Endometrial microvascular endothelial cells (primary cell): ENCODE data around the gene SLC45A3. TPM values are rescaled to one million over a fixed set of nuclear protein-coding genes. Genes with fewer than 3 reads are reported as not detected.

ENCODE experiments used
- in situ Hi-C: cut with HindIII; loops from 2 replicates; pipeline ENCODE4 v1.10.0; 2017; ENCODE audit warnings: low sequenced_read_pairs, low pct_unique_long_range_greater_than_20kb; ENCODE audit errors: inconsistent ontology term
- total RNA-seq: library from RNA; depleted of rRNA; stranded (reverse); fragments of >200 nt; gene quantifications from one replicate; pipeline ENCODE4 v1.2.3, GENCODE V29; 2015; ENCODE audit errors: inconsistent ontology term

SLC45A3 gene, protein sequence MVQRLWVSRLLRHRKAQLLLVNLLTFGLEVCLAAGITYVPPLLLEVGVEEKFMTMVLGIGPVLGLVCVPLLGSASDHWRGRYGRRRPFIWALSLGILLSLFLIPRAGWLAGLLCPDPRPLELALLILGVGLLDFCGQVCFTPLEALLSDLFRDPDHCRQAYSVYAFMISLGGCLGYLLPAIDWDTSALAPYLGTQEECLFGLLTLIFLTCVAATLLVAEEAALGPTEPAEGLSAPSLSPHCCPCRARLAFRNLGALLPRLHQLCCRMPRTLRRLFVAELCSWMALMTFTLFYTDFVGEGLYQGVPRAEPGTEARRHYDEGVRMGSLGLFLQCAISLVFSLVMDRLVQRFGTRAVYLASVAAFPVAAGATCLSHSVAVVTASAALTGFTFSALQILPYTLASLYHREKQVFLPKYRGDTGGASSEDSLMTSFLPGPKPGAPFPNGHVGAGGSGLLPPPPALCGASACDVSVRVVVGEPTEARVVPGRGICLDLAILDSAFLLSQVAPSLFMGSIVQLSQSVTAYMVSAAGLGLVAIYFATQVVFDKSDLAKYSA
- 22.3 TPM for total RNA-seq

DNA sequence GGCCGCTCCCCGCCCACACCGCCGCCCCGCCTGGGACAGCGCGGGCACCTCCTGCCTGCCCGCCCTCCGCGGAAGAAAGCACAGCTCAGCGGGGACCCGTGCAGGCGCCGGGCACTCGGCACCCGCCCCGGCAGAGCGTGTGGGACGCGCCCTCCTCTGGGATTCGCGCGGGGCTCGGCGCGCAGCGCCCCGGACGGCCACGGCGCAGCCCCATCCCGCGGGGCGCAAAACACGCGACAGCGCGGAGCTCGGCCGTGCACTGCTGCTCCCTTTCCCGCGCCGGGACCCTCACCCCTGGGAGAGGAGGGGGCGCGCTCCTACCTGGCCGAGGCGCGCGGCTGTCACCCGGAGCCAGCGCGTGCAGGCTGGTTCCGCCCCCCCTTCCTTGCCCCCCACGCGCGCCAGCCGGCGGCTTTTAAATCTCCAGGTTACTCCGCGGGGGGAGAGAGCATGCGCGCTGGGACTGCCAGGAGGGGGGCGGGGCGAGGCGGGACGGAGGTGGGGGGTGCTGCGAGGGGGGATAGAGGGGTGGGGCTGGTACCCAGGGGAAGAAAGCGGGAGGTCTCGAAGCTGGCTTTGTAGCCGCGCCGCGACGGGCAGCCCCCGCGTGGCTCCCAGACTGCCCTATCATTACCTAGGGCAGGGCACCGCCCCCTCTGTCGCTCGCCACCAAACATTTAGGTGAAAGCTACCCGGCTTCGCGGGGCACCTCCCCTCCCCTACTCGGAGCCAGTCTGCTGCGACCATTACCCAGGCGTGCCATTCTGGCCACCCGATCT is at the start of gene SLC45A3:
Gene SLC45A3 (minus strand): TSS at position 437 of the 779 bp plus-strand sequence. CDS start 15,853 bp downstream, outside the sequence.
- in situ Hi-C loops = no loop called here

DNA sequence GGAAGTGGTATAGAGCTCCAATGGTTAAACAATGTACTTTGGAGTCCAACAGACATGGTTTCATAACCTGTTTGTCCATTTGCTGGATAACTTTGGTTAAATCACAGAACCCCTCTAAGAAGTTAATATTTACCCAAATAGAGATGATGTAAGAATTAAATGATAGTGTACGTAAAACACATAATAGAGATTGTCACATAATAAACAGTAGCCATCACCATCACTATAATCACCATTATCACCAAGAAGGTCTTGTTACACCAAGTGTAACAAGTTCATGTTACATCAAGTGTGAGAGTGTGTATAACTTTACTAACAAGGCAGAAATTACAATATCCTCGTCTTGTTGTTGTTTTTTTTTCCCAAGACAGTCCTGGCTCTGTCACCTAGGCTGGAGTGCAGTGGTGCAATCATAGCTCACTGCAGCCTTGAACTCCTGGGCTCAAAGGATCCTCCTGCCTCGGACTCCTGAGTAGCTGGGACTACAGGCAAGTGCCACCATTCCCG is 46.4 kb upstream of the SLC45A3 start:
- in situ Hi-C loops = no loop called here

DNA sequence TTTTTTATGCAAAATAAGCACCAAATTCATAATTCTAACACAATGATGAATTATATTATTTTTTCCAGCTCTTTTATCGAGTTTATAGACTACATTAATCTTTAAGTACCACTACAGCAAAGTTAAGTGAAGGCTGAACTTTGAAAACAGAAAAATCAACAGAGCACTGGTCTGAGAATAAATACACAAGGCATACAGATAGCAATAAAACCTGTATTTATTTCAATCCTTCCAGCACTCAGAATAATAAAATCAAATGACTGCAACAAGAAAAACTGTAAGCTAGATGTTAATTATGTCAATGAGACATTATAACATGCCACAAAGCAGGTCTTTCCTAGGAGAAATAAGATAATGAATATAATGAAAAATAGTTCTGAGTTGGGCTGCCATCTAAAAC is 45.2 kb upstream of the SLC45A3 start:
- in situ Hi-C loops = no loop called here

DNA sequence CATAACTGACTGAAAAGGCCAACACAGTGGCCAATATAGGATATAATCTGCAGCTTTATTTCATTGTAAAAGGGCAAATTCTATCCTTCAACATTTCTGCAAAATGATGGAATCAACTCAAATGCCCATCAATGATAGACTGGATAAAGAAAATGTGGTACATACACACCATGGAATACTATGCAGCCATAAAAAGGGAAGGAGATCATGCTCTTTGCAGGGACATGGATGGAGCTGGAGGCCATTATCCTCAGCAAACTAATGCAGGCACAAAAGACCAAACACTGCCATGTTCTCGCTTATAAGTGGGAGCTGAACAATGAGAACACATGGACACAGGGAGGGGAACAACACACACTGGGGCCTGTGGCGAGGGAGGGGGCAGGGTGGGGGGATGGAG is 40.4 kb upstream of the SLC45A3 start:
- in situ Hi-C loops = loop anchor here (25.0 kb wide), 1 partner anchor 133 kb away; no protein-coding TSS in a partner anchor

DNA sequence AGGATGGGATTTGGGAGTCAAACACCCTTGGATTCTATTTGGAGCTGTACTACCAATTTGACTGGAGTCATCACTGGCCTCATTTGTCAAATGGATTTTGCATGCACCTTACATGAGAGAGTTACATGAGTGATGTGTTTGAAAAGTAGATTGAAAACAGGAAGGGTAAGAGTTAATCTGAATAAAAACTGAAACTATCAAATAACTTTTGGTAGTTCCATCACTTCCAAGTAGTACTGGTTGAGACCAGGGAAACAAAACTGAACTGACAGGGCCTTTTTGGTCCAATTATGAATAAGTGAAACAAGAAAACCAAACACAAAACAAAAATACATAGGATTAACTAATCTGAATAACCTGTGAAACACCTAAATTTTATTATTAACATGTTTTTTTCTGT is 39.5 kb upstream of the SLC45A3 start:
- in situ Hi-C loops = loop anchor here (10.0 to 25.0 kb wide), 2 partner anchors 55 to 132 kb away; no protein-coding TSS in a partner anchor

DNA sequence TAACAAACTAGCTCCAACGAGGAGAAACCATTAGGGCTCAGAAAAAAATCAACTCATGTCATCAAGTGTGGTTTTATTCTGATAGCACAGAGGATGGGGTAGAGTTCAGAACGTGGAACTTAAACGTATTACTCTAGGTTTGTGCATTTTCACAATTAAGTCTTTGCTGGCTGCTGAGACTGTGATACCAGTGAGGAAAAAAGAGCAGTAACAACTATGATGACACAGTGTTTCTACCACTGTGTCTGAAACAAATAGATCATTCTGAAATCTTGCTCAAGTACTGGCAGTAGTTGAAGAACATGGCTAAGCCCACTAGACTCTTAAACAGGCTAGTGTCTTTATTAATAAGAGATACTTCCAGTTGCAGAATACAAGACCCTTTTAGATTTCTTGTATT is 38.7 kb upstream of the SLC45A3 start:
- in situ Hi-C loops = loop anchor here (10.0 to 25.0 kb wide), 2 partner anchors 54 to 132 kb away; no protein-coding TSS in a partner anchor

DNA sequence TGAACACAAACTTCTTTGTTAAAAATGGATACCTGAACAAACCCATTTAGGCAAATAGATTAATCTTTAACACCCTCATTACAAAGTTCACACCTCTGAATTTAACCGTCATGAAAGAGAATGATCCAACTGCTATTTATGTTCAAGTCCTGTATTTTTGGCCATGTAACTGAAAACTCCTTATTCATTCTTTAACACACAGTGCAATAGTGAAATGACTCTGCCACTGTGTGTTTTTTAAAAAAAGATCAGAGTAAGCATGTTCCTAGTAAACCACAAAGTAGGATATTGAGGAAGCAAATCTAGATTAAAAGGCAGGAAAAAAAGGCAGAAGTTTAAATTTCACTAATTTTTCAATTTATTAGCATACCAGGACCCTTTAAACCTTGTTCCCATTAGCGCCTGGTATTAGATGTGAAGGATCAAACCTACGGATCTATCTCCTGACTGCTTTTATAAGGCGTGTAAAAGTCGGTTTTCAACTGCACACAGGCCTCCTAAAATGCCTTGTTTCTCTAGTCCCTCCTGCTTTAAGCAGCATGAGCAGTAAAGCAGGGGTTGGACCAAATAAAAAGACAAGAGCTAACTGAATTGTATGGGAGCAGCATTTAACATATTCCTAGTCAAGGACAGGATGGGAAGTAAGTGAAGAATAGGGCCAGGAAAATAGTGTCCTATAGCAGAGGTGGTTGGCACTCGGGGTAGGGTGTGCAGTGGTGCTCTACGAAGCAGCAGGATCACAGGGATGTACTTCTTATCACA is 36.2 kb upstream of the SLC45A3 start:
- in situ Hi-C loops = loop anchor here (10.0 to 25.0 kb wide), 2 partner anchors 52 to 129 kb away; no protein-coding TSS in a partner anchor

DNA sequence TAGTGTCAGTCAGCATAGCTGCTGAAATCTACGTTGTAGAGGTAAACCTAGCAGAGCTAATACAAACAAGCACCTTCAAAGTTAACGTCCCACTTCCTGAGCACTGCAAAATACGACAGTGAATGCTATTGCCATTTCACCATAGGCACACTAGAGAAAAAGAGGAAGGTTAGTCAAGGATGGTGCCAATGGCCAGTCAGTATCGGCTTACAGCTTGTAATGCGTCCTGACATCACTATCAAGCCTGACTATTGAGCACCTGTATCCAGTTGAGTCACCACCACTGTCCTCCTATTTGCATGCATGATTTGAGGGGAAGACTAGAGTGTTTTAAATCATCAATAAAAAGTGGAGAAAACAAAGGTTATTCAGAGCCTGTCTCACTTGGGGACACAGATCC is 35.3 kb upstream of the SLC45A3 start:
- in situ Hi-C loops = loop anchor here (10.0 to 25.0 kb wide), 2 partner anchors 51 to 128 kb away; no protein-coding TSS in a partner anchor

DNA sequence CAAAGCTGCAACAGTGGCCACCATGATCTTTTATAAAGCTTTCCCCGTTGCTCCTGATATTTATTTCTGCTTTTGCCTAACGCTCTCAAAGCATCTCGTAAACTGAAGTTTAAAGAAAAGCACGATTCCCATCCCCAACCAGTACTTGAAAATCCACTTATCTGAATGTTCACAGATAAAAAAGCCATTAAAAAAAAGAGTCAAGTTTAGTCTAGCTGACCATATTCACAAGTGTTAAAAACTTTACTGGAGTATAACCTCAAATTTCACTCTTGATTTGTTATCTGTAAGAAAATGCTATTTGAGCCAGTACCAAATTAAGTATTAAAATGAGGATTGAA is 34.6 kb upstream of the SLC45A3 start:
- in situ Hi-C loops = loop anchor here (10.0 to 25.0 kb wide), 2 partner anchors 50 to 128 kb away; no protein-coding TSS in a partner anchor

DNA sequence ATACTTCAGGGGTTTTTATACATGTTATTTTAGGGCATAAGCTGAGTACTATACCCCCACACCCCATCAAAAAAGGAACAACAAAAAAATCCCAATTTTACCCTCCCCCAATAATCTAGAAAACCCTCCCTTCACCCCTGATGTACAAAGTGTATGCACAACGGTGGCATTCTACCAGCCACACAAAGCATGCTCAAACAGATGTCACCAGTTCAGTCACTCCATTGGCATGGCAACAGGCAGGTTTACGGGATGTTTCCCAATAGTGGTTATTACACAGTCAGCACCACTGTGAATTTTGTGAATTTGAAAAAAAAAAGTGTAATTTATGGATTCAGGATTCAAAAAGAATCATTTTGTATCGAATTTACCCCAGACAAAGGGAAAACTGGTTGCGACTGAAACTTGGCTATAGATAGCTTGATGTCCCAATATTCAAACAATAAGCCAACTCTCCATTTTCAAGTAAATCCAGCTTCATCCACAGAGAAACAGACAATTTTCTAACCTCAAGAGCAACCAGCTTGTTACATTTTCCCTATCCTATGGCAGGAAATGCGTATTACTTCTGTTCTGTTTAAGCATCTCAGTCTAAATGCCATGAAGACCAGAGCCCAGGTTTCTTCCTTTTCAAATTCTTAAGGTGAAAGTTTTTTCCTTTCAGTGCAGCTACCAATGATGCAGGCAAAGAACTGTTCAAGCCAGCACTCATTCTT is 34.0 kb upstream of the SLC45A3 start:
- in situ Hi-C loops = loop anchor here (10.0 to 25.0 kb wide), 2 partner anchors 50 to 127 kb away; no protein-coding TSS in a partner anchor

DNA sequence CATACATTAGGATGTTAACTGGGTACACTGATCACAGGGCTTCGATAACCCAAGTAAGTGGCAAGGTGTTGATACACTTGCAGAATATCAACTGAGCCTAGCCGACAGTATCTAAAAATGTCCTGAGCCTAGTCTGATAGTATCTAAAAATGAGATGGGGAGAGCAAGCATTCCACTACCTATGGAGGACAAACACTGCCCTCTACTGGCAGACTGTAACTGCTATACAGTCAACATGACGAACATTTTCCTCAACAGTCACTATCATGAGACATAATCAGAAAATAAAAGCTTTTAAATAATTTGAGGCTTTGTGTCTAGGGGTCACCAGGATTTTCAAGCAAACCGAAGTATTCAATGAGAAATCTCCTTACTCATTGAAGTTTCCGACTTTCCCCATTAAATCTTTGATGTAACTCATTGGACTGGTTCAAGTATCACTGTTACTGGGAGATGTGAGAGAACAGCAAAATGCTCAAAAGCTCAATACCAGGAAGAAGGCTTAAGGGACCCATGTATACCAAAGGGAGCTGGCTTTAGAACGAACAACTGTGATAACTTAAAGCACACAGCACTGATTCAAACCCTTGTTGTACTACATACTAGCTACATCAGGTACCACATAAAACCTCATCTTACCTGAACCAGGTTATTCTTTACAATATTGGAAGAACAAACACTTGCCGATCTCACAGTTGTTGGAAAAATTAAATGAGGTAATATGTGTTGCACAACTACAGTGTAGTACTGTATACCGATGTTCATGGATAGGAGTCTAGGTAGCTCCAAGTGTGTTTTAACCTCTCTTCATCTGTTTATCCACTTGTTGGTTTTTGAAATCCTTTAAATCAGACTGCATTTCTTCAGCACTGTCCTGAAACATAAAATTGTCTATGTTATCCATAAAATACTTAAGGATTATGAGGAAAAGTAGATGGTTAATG is 31.1 kb upstream of the SLC45A3 start:
- in situ Hi-C loops = loop anchor here (10.0 to 25.0 kb wide), 2 partner anchors 47 to 124 kb away; no protein-coding TSS in a partner anchor

DNA sequence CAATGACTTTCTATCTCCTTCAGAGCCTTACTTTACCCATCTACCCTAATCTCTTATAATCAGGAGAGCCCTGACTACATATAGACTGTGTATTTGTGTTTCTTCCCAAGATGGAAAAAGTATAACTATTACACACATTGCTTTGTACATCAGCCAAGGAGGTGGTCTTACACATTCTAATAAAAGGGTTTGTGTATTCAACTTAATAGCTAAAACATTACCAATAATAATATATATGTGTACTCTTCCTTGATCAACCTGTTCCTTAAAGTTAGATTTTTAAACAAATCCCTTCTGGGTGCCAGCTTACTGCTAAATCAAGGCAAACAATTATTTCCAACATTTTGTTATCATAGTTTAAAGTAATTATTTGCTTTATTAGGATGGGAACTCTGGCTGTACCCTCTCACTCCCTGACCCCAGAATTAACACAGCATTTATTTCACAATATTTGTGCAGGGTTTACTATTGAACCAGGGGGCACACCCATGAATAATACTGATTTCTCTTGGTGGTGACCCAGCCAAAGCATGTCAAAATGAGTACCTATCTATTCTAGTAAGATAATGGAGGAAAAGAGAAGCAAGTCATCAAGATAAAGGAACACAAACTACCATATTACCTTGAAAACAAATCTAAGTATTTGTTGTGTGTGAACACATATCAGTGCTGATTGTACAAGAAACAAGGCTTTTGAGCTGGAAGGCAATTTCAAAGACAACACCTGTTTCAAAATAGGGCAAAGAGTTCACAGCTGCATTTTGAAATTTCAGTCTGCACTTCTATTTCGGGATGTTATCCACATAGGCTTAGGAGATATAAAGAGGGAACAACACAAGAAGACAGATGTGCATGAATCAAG is 30.1 kb upstream of the SLC45A3 start:
- in situ Hi-C loops = loop anchor here (10.0 to 25.0 kb wide), 2 partner anchors 46 to 123 kb away; no protein-coding TSS in a partner anchor

DNA sequence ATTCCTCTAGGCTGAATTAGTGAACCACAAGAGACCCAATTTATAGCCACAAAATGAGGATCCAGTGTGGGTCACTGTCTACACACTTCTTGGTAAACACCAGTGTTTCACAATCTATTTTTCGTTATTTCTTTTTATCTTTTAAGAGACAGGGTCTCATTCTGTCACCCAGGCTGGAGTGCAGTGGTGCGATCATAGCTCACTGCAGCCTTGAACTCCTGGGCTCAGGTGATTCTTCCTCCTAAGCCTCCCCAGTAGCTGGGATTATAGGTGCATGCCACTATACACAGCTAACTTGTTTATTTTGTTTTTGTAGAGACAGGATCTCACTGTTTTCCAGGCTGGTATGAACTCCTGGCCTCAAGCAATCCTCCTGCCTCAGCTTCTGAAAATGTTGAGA is 29.3 kb upstream of the SLC45A3 start:
- in situ Hi-C loops = loop anchor here (10.0 to 25.0 kb wide), 2 partner anchors 45 to 122 kb away; no protein-coding TSS in a partner anchor

DNA sequence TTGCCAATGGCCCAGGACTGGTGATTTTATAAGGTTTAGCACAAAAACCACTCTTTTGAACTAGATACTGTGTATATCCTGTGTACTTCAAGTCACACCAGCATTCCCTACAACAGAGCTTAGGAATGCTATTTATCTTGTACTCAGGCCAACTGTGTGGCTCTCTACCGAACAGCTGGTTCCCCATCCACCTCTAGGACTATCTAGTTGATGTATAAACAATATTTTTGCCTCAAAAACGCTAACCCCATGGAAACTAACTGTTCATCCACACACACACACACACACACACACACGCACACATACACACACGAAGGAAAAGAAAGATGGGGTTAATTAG is 28.7 kb upstream of the SLC45A3 start:
- in situ Hi-C loops = loop anchor here (25.0 kb wide), 1 partner anchor 122 kb away; no protein-coding TSS in a partner anchor

DNA sequence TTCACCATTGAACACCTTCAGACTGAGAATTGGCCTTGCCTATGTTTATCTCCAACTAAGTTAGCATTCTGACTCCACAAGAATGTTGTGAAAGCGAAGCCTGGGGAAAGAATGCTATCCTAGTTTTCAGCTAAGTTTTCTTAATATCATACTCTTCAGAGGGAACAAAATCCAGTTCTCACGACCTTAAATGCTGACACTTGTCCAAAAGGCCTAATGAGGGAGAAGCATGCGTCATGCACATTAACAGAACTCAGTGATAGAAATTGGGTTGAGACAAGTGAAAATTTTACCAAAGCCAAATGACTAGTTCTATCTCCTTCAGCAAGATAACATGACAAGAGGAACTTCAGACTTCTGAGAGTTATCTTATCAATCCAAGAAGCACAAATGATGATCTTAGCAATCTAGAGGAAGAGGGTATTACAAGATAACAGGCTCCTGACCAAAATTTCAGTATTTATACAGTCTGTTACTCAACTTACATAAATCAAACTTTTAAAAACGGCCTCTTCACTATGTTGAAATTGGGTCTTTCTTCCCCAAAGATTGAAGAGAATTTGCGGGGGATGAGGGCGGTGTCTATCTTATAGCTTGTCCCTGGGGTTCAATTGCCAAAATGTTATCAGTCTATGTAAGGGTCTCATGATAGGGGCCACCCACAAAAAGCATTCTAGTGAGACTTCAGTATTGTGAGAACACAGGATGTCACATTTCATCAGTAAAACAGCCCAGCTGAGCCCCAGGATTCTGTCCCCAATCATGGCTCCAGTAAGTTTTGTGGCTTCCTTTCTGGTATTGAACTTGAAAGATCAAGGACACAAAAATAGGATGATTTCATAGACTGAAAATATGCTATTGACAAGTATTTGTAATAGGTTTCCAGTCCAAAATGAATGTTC is 26.5 kb upstream of the SLC45A3 start:
- in situ Hi-C loops = loop anchor here (25.0 kb wide), 1 partner anchor 120 kb away; no protein-coding TSS in a partner anchor
